Cerebellar cortex (tissue), 1 donor: ENCODE data around the gene GFRA1.

Experiments
- DNase-seq: peaks from one replicate; pipeline ENCODE4 v3.0.0-alpha.2; 2015; ENCODE audit warnings: low spot score

Gene GFRA1

GRCh38 chr10:116101616-116102315 lies 171.2 kb downstream of the GFRA1 start:
- DNase-seq, result no peak

DNA sequence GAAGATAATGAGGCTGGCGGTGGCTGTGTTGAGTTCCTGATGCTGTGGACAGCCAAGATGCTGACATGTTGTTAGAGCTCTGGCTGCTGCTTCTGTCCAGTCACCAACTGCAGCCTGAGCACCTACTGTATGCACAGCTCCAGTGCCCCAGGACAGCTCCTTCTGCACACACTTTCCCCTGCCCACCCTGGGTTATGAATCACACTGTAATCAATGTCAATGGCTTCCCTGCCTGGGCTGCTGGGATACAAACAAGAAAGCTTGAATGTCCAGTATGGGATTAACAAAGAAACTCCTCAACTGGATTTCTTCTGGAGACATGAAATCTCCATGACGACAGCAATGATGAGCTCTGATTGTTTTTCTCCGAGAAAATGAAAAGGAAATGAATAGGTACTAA lies 172.0 kb downstream of the GFRA1 start:
- no peak for DNase-seq

DNA sequence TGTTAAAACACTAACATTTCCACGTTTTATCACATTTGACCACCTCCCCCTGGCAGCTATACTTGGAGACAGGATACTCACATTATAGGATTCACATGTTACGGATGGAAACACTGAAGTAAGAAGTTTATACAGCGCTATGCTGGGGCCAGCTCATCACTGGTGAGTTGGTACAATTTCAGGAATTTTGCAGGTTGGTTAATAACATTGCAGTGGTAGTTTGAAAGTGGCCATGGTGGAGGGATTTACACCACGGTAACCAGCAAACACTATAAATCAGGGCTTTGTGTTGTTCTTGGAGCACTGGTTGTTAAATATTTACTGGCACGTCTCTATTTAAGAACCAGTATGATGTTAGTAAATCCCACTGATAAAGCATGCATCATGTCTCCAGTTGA lies 174.0 kb downstream of the GFRA1 start:
- no peak for DNase-seq

GRCh38 chr10:116098411-116099022 lies 174.5 kb downstream of the GFRA1 start:
- no peak for DNase-seq

- no peak for DNase-seq
These were observed 175.7 kb downstream of the GFRA1 start for GRCh38 chr10:116097239-116097784.

DNA sequence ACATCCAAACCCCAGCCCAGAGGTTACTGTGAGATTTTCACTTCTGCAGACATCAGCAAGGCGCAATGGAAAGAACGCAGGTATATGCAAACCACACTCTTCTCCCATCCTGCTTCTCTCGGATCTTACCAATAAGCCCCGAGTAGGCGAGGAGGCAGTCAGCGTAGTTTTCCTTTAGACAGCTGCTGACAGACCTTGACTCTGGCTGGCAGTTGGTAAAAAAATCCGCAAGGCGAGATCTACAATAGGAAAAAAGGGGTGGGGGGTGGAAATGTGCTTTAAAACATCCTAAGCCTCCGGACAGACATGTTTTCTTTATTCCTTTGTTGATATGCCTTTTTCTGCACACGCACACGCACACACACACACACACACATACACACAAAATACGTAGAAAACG lies 176.5 kb downstream of the GFRA1 start:
- no peak for DNase-seq

DNA sequence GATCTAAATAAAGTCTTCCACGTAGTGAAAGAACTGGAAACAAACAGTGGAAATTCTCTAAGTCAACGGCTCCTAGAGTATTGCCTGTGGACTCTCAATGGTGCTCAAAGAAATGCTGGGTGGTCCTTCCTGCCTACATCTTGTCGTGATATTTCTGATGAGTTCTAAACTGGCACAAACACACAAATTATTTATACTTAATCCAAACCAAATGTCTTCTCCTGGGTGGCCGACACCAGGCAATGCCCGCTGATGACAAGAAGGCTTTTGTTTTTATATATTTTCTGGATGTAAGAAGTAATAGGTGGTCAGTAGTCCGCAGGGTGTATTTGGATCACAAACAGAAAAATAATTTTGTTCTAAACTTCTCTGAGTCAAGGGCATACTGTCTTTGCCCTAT lies 178.7 kb downstream of the GFRA1 start:
- DNase-seq, result no peak

- no peak for DNase-seq
These were observed 180.0 kb downstream of the GFRA1 start for GRCh38 chr10:116093031-116093430.

- DNase-seq, result no peak
These were observed 184.0 kb downstream of the GFRA1 start for GRCh38 chr10:116088985-116089384.

- no peak for DNase-seq
These were observed 187.7 kb downstream of the GFRA1 start for GRCh38 chr10:116085323-116085722.

GRCh38 chr10:116084161-116084560 lies 188.8 kb downstream of the GFRA1 start:
- no peak for DNase-seq

DNA sequence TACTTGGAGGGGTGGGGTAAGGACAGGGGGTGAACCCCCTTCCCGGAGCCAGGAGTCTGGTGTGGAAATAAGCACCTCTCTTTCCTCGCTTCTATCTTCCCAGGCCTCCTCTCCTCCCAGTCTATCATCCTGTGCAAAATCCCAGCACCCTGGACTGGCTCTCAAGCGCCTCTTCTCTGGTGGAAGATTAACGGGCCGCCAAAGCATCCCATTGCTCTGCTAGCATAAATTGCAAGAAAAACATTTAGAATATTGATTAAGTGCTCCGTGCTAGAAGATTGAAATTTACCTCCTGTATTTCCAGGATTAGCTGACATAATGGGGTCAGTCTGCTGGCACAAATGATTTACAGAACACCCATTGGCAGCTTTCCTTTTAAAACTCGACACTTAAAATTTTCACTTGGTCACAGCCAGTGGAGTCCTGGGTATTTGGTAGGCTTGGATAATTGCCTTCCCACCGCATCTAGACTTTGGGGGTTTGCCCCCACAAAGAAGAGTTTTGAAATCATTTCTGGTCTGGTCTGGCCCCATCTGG lies 189.7 kb downstream of the GFRA1 start:
- no peak for DNase-seq

DNA sequence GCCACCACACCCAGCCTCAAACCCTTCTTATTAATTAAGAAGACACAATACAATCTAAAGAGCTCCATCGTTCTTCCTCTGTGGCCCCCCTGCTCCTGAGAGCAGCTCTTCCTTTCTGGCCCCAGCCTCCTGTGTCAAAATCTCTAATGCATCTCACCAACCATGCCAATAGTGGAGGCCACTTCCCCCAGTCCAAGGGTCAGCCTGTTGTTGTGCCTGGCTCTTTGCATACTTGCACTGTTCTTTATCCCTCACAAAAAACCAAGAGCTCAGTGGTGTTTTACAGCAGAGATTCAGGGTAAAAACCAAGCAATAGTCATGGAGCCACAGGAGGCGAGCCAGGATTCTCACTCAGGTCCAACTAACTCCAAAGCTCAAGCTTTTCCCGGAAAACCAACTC lies 190.2 kb downstream of the GFRA1 start:
- DNase-seq, result no peak

- DNase-seq, result no peak
These were observed 190.8 kb downstream of the GFRA1 start for GRCh38 chr10:116082206-116082605.

DNA sequence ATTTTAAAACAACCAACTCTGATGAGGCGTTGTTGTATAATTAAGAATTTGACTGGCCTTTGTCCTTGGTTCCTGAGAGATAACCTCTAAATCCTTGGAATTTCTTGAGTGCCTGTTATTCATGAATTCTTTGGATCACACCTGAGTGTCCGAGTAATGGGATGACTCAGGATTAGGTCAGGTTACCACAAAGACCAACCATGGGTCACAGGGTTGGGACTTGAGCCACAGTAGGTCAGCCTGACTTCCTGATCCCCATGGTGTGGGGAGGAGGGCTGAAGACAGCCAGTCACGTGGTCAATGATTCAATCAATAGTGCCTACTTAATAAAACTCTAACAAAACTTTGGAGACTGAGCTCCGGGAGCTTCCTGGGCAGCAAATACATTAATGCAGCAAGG lies 192.5 kb downstream of the GFRA1 start:
- no peak for DNase-seq

- no peak for DNase-seq
These were observed 193.7 kb downstream of the GFRA1 start for GRCh38 chr10:116079355-116079754.

GRCh38 chr10:116076621-116077020 lies 196.4 kb downstream of the GFRA1 start:
- DNase-seq, result no peak

- DNase-seq, result no peak
These were observed 199.5 kb downstream of the GFRA1 start for GRCh38 chr10:116073510-116073909.

DNA sequence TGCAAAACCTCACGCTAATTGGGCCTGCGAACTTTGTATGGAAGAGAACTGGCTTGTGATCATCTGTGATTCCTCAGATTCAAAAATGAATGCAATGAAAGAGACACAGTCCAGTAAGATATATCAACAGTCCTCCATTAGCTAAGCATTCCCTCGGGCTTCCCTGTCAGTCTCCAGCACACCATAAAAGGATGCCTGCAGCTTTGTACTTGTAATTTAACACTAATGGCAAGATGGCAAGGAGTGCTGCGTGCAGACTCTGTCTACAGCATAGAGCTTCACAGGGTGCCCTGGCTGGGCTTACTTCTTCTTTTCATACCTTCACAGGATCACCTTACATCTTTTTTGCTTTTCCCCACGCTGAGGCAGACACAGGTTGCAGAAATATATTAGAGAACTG lies 200.0 kb downstream of the GFRA1 start:
- DNase-seq, result no peak

GRCh38 chr10:116071453-116072148 lies 201.4 kb downstream of the GFRA1 start:
- no peak for DNase-seq

GRCh38 chr10:116070743-116071320 lies 202.2 kb downstream of the GFRA1 start:
- DNase-seq, result no peak

DNA sequence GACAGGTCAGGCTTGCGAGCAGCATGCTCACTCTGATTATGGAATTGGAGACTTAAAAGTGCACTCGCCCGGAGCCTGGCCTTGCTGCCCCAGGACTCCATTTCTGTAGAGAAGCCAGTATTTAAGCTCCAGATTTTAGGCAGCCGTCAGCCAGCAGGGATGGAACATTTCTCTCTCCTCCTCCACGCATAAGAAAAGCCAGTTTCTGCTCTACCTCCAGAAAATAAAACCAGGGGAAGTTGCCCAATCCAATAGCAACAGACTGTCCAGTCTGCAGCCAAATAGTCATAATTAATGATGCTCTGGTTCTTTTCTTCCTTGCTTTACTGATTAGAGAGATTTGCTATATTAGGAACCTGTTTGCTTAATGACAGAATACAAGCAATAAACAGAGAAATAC lies 203.2 kb downstream of the GFRA1 start:
- peak; percentile 38 for DNase-seq
